Ovary (tissue), 9 donors: ENCODE data around the gene SLMAP. TPM values are rescaled to one million over a fixed set of nuclear protein-coding genes. Genes with fewer than 3 reads are reported as not detected.

ENCODE experiments used
- DNase-seq, 5 donors: peaks; one replicate each; pipeline ENCODE4 v3.0.0-alpha.2; 2019 to 2020
- H3K27ac ChIP-seq, 2 donors: fragments of 200-600 bp; one replicate each; pipeline versions ENCODE4 v1.5.1 to v1.8.0; 2019 to 2022
- H3K27me3 ChIP-seq: fragments of 200-600 bp; one replicate; pipeline ENCODE4 v1.8.0; 2022
- H3K36me3 ChIP-seq: fragments of 200-600 bp; sonication (generic); one replicate; pipeline ENCODE4 v1.5.1; 2019
- H3K4me1 ChIP-seq: one replicate; pipeline ENCODE4 v1.8.1; 2013; ENCODE audit warnings: mild to moderate bottlenecking, moderate library complexity; ENCODE audit not compliant: insufficient read depth
- H3K4me3 ChIP-seq: fragments of 200-600 bp; sonication (generic); one replicate; pipeline ENCODE4 v1.5.1; 2017
- H3K9me3 ChIP-seq, 2 donors: fragments of 200-600 bp in 1 of 2; sonication (generic) in 1 of 2; one replicate each; pipeline versions ENCODE4 v1.5.1 to v1.8.1; 2013 to 2019; ENCODE audit warnings: mild to moderate bottlenecking in 1 of 2, moderate library complexity in 1 of 2
- EP300 ChIP-seq: sonication (generic); formaldehyde crosslinking; IDR thresholded peaks from one replicate; pipeline ENCODE4 v1.6.1; 2017; ENCODE audit warnings: antibody characterized with exemption
- POLR2A ChIP-seq: fragments of 450-650 bp; IDR thresholded peaks from one replicate; pipeline ENCODE4 v1.6.1; 2017; ENCODE audit warnings: antibody characterized with exemption, mild to moderate bottlenecking, moderate library complexity
- WGBS, 3 donors: extraction: QIAGEN DNeasy Blood & Tissue Kit in 1 of 3; methylation state at CpG; one replicate each; pipeline versions ENCODE4 v1.1.5 to v1.1.7; 2013 to 2017; 5-methylcytosine and 5-hydroxymethylcytosine counted together
- intact Hi-C, 4 donors: fragments of 100-400 bp; cut with DNase I; formaldehyde crosslinking; loops; one replicate each; pipeline versions ENCODE4 v1.11.0 to v1.15.1; 2022 to 2023
- polyA plus RNA-seq, 2 donors: library from polyadenylated mRNA; stranded (reverse); fragments of 200-250 nt in 1 of 2; fragments of 350-450 nt in 1 of 2; fragmentation: Illumina TruSeq in 1 of 2; extraction: RNeasy Lipid Tissue Mini Kit (QIAGEN cat#74804) in 1 of 2; gene quantifications; one replicate each; pipeline ENCODE4 v1.2.3, GENCODE V29; 2013 to 2014
- total RNA-seq, 7 donors: library from RNA; depleted of rRNA in 2 of 7; stranded (reverse); fragments of >200 nt in 2 of 7; fragmentation: NEBNext Ultra II Directional in 3 of 7; extraction: Animal tissue kit (Norgen Biotek cat#: 25700) in 3 of 7; gene quantifications; one replicate each; pipeline versions ENCODE4 v1.1.0 to v1.2.4, GENCODE V29; 2016 to 2023
- TF ChIP-seq, protein P1 (sequence below), 3 donors: fragments of 450-650 bp in 2 of 3; fragments of 200-600 bp in 1 of 3; IDR thresholded peaks; one replicate each; pipeline versions ENCODE4 v1.5.1 to v1.8.0; 2016 to 2022; ENCODE audit warnings: antibody characterized with exemption in 3 of 3, mild to moderate bottlenecking in 1 of 3
- donor health status: DM: no; HTN: no; CAD: no; lungs with moderate emphysema.
- donor health status: DM: no; HTN: no; CAD: no.
- donor health status: Bipolar disorder and iron deficiency.
- donor health status: DM: yes; HTN: yes; CAD: no.
- donor health status: DM: no; HTN: no; CAD: no.
- donor health status: DM: yes; HTN: yes; CAD: no.

SLMAP gene
- total and polyA plus RNA-seq, 9 donors, result 26.3 to 113 (median 73.8) TPM

DNA sequence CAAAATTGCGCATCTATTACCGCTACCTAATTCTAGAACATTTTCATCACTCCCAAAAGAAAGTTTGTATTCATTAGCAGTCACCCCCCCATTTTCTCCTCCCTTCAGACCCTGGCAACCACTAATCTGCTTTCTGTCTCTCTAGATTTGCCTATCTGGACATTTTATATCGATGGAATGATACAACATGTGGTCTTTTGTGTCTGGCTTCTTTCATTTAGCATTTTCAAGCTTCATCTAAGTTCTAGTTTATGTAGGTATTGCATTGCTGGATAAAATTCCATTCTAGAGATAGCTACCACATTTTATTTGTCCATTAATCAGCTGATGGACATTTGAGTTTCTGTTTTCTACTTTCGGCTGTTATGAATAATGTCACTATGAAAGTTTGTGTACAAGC is 38.4 kb downstream of the SLMAP start:
- DNase-seq, result no peak
- Histone ChIP-seq H3K9me3 (no peaks in the 10 kb centered on the region), H3K27me3 (no peaks in the 10 kb centered on the region), H3K27ac (peak overlapping the region in 1 of 2 donors; percentile 20), H3K36me3 (no peaks in the 10 kb centered on the region), H3K4me1 (peaks cover 2% of the 10 kb centered on the region), H3K4me3 (no peak overlapping the region)
- WGBS, 3 donors, result 80 to 91% (median 90%) methylated on average over 4 of the region's 4 CpGs
- intact Hi-C loops, result no loop called here
- TF ChIP-seq, protein P1, sequence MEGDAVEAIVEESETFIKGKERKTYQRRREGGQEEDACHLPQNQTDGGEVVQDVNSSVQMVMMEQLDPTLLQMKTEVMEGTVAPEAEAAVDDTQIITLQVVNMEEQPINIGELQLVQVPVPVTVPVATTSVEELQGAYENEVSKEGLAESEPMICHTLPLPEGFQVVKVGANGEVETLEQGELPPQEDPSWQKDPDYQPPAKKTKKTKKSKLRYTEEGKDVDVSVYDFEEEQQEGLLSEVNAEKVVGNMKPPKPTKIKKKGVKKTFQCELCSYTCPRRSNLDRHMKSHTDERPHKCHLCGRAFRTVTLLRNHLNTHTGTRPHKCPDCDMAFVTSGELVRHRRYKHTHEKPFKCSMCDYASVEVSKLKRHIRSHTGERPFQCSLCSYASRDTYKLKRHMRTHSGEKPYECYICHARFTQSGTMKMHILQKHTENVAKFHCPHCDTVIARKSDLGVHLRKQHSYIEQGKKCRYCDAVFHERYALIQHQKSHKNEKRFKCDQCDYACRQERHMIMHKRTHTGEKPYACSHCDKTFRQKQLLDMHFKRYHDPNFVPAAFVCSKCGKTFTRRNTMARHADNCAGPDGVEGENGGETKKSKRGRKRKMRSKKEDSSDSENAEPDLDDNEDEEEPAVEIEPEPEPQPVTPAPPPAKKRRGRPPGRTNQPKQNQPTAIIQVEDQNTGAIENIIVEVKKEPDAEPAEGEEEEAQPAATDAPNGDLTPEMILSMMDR (IDR thresholded peaks at IDR 0.05), result no peak
- TF ChIP-seq POLR2A, result no peak
- TF ChIP-seq EP300, result no peak

DNA sequence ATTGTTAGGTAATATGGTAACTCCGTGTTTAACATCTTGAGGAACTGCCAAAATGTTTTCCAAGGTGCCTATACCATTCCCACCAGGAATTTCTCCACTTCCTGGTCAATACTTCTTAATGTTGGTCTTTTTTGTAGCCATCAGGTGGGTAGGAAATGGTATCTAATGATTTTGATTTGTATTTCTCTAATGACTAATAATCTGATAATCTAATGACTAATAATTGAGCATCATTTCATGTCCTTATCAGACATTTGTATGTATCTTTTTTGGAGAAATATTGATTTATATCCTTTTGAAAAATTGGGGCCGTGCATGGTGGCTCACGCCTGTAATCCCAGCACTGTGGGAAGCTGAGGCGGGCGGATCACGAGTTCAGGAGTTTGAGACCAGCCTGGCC is 38.8 kb downstream of the SLMAP start:
- H3K9me3 ChIP-seq, result no peaks in the 10 kb centered on the region
- whole genome bisulfite sequencing, 3 donors, result 96 to 99% (median 97%) methylated on average over 6 of the region's 6 CpGs
- DNase-seq, result no peak
- intact Hi-C loops, result no loop called here
- peaks cover 2% of the 10 kb centered on the region for H3K4me1 ChIP-seq
- no peaks in the 10 kb centered on the region for H3K27me3 ChIP-seq
- no peak overlapping the region for H3K4me3 ChIP-seq
- TF ChIP-seq POLR2A, result no peak
- H3K36me3 ChIP-seq, result no peaks in the 10 kb centered on the region
- H3K27ac ChIP-seq, result no peak overlapping the region

DNA sequence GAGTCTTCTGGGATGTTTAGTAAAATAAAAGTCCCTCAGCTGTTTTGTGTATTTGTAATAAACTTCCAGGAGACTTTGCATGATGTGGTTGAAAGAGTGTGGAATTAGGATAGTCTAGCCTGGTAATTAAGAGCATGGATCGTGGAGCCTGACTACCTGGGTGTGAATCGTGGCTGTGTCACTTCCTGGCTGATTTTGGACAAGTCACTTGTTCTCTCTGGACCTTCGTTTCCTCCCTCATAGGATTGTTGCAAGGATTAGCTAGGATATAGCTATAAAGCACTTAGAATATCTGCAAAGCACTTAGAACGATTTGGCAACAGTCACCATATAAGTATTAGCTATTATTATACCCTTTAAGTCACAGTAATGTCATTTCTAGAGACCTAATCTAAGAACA is 40.2 kb downstream of the SLMAP start:
- 53 to 60% (median 58%) methylated on average over 4 of the region's 4 CpGs for WGBS, 3 donors
- H3K27me3 ChIP-seq, result no peaks in the 10 kb centered on the region
- H3K27ac ChIP-seq, result no peak overlapping the region
- no peak for DNase-seq
- TF ChIP-seq, protein P1 (IDR thresholded peaks at IDR 0.05), result no peak
- TF ChIP-seq POLR2A, result no peak
- no peak for TF ChIP-seq EP300
- peaks cover 2% of the 10 kb centered on the region for H3K4me1 ChIP-seq
- intact Hi-C loops, result no loop called here
- H3K4me3 ChIP-seq, result no peak overlapping the region
- no peaks in the 10 kb centered on the region for H3K36me3 ChIP-seq
- H3K9me3 ChIP-seq, result no peaks in the 10 kb centered on the region

DNA sequence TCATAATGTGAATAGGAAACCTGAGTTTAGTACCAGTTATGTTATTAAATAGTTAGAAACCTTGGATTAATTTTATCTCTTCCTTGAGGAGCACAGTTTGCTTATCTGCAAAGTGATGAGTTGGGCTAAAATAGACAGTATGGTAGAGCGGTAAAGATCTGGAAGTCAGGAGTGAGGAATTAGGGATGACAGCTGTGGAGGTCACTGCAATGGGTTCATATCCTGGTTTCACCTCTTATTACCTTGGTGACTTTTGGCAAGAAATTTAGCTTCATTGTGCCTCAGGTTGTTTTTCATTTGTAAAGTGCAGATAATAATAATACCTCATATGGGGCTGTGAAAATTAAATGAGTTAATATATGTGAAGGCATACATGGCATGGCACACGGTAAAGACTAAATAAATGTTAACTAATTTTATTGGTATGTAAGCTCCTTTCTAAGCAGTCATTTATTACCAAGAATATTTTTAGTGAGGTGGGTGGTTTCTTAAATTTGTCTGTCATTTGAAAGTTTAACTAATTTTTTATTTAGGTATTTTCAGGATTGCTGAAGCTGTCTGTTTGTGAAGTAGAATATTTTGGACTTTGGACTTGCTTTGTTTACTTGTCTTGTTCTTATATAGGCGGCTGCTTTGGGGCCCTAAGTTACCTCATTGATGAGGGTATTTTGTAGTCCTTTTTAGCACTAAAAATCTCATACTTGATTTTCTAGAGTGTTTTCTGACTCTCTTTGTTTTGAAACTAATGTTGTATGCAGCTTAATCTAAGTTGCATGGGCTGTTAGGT is 41.8 kb downstream of the SLMAP start:
- Histone ChIP-seq H3K9me3 (no peaks in the 10 kb centered on the region), H3K27ac (no peak overlapping the region), H3K27me3 (no peaks in the 10 kb centered on the region), H3K4me1 (peaks cover 2% of the 10 kb centered on the region), H3K36me3 (no peaks in the 10 kb centered on the region), H3K4me3 (no peak overlapping the region)
- WGBS, 3 donors, result 79 to 83% (median 82%) methylated on average over 3 of the region's 3 CpGs
- intact Hi-C loops, result no loop called here
- TF ChIP-seq, protein P1 (IDR thresholded peaks at IDR 0.05), result no peak
- TF ChIP-seq POLR2A, result no peak
- no peak for DNase-seq

DNA sequence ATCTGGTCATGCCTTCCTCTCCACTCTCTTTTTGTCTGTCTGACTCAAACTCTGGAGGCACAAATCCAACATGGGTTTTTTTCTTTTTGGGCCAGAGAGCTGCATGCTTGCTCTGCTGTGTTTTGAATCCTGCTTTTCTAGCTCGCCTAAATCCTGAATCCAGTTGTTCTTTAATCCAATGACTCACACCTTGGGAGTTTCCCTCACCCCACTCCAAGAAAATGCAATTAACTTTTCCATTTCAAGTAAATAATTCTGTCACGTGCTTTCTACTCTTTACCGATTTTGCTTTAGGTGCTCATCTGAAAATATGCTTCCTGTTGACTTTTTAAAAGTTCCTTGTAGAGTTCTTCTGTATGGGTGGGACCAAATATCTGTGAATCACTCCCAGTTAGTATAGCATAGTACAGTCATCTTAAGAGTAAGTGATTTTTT is 47.6 kb downstream of the SLMAP start:
- TF ChIP-seq, protein P1 (IDR thresholded peaks at IDR 0.05), result no peak
- TF ChIP-seq EP300 (no peak), POLR2A (no peak)
- H3K36me3 ChIP-seq, result no peaks in the 10 kb centered on the region
- H3K27me3 ChIP-seq, result no peaks in the 10 kb centered on the region
- 1 to 3% (median 3%) methylated on average over 3 of the region's 3 CpGs for WGBS, 3 donors
- H3K4me1 ChIP-seq, result no peaks in the 10 kb centered on the region
- H3K4me3 ChIP-seq, result no peak overlapping the region
- intact Hi-C loops, result no loop called here
- no peaks in the 10 kb centered on the region for H3K9me3 ChIP-seq
- DNase-seq, result peak in 1 of 5 donors; percentile 56
- H3K27ac ChIP-seq, result no peak overlapping the region
